ENCODE data around the gene NT5E.

The NT5E gene

GRCh38 chr6:85458184-85458583 lies 8.3 kb downstream of the NT5E start:
- DNase-seq (ENCODE audit: extremely low spot score, insufficient read length, low read depth) (no peak), FAIRE-seq (no peak)

- no peak for FAIRE-seq
- DNase-seq (ENCODE audit: extremely low spot score, insufficient read length, low read depth) = no peak
These were observed 8.9 kb downstream of the NT5E start for GRCh38 chr6:85458782-85459181.

- DNase-seq (ENCODE audit: extremely low spot score, insufficient read length, low read depth) (no peak), FAIRE-seq (no peak)
These were observed 9.5 kb downstream of the NT5E start for GRCh38 chr6:85459224-85459901.

DNA sequence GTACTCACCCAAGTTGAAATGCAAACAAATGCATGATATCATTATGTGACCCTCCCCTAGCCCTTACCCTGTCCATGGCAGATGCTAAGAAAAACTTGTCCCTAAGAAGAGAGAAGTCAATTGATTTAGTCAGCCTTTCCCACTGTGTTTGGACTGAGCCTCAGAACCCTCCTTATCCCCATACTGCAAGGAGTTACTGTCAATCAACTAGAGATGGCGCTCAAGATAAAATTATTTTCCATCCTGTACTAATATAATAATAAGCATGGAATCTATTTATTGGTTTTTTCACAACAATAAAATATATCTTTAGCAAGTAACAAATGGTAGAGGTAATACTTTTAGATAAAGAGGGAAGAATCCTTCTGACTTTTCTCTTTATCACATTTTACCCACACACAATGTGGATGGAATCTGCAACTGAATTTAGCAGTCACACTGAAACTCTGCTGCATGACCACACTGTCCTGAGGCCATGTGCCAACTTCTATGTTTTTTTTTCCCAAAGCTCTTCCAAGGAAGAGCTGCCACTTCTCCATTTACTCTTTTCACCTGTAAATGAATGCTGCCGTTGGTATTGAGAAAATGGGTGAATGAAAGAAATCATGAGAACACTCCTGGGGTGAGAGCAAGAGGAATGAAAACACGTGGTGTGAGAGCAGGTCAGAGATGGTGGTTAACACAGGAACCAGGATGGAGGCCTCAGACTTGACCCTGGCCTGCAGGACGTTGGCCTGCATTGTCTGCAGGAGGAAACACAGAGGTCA lies 10.5 kb downstream of the NT5E start:
- FAIRE-seq (peak; percentile 45), DNase-seq (ENCODE audit: extremely low spot score, insufficient read length, low read depth) (no peak)

- DNase-seq (ENCODE audit: extremely low spot score, insufficient read length, low read depth) (no peak), FAIRE-seq (peak; percentile 92)
These were observed 11.3 kb downstream of the NT5E start for GRCh38 chr6:85460921-85461797.

GRCh38 chr6:85461798-85462170 lies 11.9 kb downstream of the NT5E start:
- DNase-seq (ENCODE audit: extremely low spot score, insufficient read length, low read depth) (no peak), FAIRE-seq (no peak)

GRCh38 chr6:85462673-85463072 lies 12.8 kb downstream of the NT5E start:
- DNase-seq (ENCODE audit: extremely low spot score, insufficient read length, low read depth) = no peak
- FAIRE-seq = no peak

DNA sequence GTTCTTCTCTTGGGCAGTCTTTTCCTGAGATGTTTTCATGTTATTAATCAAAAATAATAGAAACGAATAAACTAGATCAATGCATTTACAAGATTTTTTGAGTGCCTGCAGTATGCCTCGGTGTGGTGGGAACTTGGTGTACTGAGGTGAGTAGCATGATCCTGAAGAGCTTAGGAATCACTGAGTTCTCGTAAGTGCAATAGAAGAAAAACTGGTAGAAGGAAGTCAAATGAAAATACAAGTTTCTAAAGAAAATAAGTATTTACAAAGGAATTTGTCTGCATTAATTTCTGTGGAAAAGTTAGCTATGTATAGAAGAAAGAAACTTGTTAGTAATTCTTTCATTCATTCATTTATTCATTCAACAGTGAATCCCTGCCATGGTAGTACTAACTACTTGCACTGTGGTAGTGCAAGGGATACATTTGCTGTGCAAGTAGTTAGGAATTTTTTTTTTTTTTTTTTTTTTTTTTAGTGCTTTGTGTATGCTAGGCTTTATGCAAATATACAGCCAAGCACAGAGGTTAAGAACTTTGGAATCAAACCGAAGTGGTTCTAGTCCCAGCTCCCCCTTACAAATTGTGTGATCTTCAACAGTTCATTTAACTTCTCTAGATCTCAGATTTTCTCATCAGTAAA lies 13.9 kb downstream of the NT5E start:
- DNase-seq (ENCODE audit: extremely low spot score, insufficient read length, low read depth) (no peak), FAIRE-seq (no peak)

GRCh38 chr6:85464260-85464644 lies 14.4 kb downstream of the NT5E start:
- FAIRE-seq = no peak
- DNase-seq (ENCODE audit: extremely low spot score, insufficient read length, low read depth) = no peak

GRCh38 chr6:85464722-85465150 lies 14.9 kb downstream of the NT5E start:
- no peak for DNase-seq (ENCODE audit: extremely low spot score, insufficient read length, low read depth)
- no peak for FAIRE-seq

- DNase-seq (ENCODE audit: extremely low spot score, insufficient read length, low read depth) = no peak
- peak; percentile 57 for FAIRE-seq
These were observed 15.9 kb downstream of the NT5E start for GRCh38 chr6:85465762-85466161.

DNA sequence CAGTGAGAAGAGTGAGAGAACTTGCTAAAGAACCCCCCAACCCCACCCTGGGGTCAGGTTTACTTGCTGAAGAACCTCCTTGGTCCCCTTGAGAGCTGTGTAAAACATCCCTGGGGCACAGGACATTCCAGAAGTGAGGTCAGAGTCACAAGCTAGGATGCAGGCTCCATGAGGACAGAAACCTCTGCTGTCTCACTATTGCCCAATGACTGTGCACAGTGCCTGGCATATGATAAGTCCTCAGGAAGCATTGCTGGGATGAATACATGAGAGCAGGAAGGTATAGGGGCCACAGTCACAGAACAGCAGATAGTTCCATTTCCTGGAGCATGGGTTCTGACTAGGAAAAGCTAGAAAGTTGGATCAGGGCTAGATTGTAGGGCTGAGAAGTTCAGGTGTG lies 18.4 kb downstream of the NT5E start:
- no peak for FAIRE-seq
- DNase-seq (ENCODE audit: extremely low spot score, insufficient read length, low read depth) = no peak

DNA sequence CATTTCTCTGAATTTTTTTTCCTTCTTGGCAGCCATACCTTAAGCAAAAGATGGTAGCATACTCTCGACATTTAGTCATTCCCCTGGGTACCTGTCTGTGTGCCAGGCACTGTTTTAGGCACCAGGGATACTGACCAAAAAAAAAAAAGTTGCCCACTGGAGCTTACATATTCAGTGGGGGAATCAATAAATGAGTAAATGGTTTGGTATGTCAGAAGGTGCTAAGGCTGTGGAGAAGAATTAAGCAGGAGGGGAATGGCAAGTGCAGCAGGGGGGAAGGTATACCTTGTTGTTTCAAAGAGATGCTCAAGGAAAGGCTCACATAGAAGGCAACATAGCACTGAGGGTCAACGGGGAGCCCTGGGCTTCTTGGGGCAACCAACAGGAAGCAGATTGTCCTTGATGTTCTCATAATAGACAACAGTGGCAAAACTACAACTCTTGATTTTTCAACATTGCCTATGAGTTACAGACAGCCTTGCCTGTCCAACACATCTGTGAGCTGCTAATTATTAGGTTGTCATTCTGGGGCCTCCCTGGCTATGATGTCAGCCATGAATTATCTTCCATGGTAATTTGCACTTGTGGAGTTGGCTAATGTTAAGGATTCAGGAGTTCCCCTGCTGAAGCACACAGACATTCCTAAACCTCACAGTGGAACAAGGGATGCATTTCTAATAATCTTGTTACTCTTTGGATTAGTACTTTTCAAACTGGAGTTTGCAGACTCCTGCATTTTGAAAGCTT lies 19.6 kb downstream of the NT5E start:
- FAIRE-seq (no peak), DNase-seq (ENCODE audit: extremely low spot score, insufficient read length, low read depth) (no peak)

GRCh38 chr6:85470023-85470410 lies 20.1 kb downstream of the NT5E start:
- FAIRE-seq = no peak
- no peak for DNase-seq (ENCODE audit: extremely low spot score, insufficient read length, low read depth)

DNA sequence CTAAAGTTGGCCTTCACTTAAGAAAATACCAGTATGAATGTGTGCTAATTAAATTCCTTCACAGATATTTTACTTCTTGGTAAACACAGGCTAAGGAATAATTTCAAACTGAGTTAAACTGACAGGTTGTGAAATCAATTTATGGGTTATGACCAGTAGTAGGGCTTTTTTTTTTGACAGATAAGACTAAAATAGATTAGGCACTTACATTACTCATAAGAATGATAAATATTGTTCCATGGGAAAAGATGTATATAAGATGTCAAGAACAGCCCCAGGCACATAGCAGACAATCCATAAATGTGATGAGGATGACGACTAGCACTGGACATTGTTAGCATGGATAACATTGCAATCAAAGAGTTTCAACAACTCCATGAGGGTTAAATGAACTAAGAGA lies 22.9 kb downstream of the NT5E start:
- FAIRE-seq (peak; percentile 5), DNase-seq (ENCODE audit: extremely low spot score, insufficient read length, low read depth) (no peak)

GRCh38 chr6:85473748-85474147 lies 23.9 kb downstream of the NT5E start:
- DNase-seq (ENCODE audit: extremely low spot score, insufficient read length, low read depth) = no peak
- FAIRE-seq = no peak

GRCh38 chr6:85476532-85476931 lies 26.6 kb downstream of the NT5E start:
- FAIRE-seq = no peak
- no peak for DNase-seq (ENCODE audit: extremely low spot score, insufficient read length, low read depth)

DNA sequence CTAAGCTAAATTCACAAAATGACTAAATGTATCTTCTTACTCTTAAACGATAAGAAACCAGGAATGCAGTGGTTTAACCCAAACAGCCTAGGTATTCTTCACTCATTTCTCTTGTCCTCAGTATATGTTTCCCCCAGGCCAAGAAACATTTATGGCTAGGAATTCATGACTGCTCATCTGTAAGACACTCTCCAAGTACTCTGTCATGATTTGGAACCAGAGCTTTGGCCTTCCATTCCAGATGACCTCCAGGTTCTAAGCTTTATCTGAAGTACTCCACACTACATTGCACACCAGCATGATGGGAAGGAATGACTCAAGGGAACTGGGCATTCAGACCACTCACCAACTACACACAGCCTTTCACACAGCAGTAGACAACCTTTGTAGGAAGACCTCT lies 29.3 kb downstream of the NT5E start:
- DNase-seq (ENCODE audit: extremely low spot score, insufficient read length, low read depth) (no peak), FAIRE-seq (no peak)

GRCh38 chr6:85482206-85482904 lies 32.5 kb downstream of the NT5E start:
- no peak for FAIRE-seq
- no peak for DNase-seq (ENCODE audit: extremely low spot score, insufficient read length, low read depth)
